ENCODE data around the gene ARHGEF5.
"Not testable (repeated sequence)": the region's sequence is repeated elsewhere in the genome, so short reads cannot be mapped to it uniquely, and the experiment has no call there.

DNA sequence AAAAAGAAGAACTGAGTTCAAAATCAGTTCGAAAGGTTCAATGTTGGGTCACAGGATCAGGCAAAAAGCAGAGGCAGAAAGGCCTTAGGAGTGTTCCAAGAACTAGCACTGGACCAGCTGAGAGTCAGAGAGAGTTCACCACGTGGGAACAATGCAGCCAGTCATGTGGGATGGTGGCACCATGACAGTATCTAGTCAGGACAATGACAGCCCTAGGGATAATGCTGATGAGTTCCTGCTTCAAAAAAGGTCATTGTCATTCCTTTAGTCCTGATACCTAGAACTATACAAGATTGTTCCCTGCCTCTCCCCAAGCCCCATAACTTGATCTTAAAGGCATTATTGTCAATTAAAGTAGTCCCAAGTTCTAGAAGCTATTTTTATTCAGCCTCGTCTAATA is 3.5 kb upstream of the ARHGEF5 start:
- not testable (repeated sequence) for TF ChIP-seq POLR2A (IDR thresholded peaks at IDR 0.05; ENCODE audit: low read length); GATA1 (IDR thresholded peaks at IDR 0.05; ENCODE audit: low read depth, low read length)

All from erythroblast (primary cell).